Stimulated activated CD4-positive, alpha-beta T cell treated with anti-CD3 and anti-CD28 coated beads, Interleukin-12 subunit alpha, Interleukin-12 subunit beta, amount 100 ng/mL, for 4 hours (primary cell): Measurements from ENCODE around the gene ABCD1.
"Not testable (repeated sequence)": the region's sequence is repeated elsewhere in the genome, so short reads cannot be mapped to it uniquely, and the experiment has no call there.

Experiments used
- DNase-seq: peaks from one replicate; pipeline ENCODE4 v3.0.0-alpha.2; 2020

ABCD1 gene

GRCh38 chrX:153736071-153736820, 11.6 kb downstream of the ABCD1 start:
- no peak for DNase-seq

- no peak for DNase-seq
These were observed 12.3 kb downstream of the ABCD1 start for GRCh38 chrX:153736871-153737441.

GRCh38 chrX:153738056-153738605, 13.5 kb downstream of the ABCD1 start:
- no peak for DNase-seq

GRCh38 chrX:153739754-153740486, 15.3 kb downstream of the ABCD1 start:
- DNase-seq, result no peak

- no peak for DNase-seq
These were observed 16.1 kb downstream of the ABCD1 start for GRCh38 chrX:153740631-153741222.

- no peak for DNase-seq
These were observed 16.8 kb downstream of the ABCD1 start for GRCh38 chrX:153741446-153741845.

GRCh38 chrX:153742111-153742510, 17.5 kb downstream of the ABCD1 start:
- not testable (repeated sequence) for DNase-seq

GRCh38 chrX:153742796-153743467, 18.3 kb downstream of the ABCD1 start:
- DNase-seq, result not testable (repeated sequence)

- DNase-seq, result not testable (repeated sequence)
These were observed 19.0 kb downstream of the ABCD1 start for GRCh38 chrX:153743468-153744209.

GRCh38 chrX:153744210-153745066, 19.8 kb downstream of the ABCD1 start:
- DNase-seq, result no peak

GRCh38 chrX:153745067-153745433, 20.4 kb downstream of the ABCD1 start:
- DNase-seq, result not testable (repeated sequence)

GRCh38 chrX:153746359-153746758, 21.7 kb downstream of the ABCD1 start:
- no peak for DNase-seq

GRCh38 chrX:153746991-153747390, 22.3 kb downstream of the ABCD1 start:
- not testable (repeated sequence) for DNase-seq

GRCh38 chrX:153749017-153749416, 24.4 kb downstream of the ABCD1 start:
- DNase-seq, result not testable (repeated sequence)

- no peak for DNase-seq
These were observed 25.6 kb downstream of the ABCD1 start for GRCh38 chrX:153750127-153750774.

GRCh38 chrX:153755136-153755535, 30.5 kb downstream of the ABCD1 start:
- no peak for DNase-seq

- DNase-seq, result no peak
These were observed 37.2 kb downstream of the ABCD1 start for GRCh38 chrX:153761863-153762262.

- no peak for DNase-seq
These were observed 38.0 kb downstream of the ABCD1 start for GRCh38 chrX:153762626-153763173.

GRCh38 chrX:153763298-153763932, 38.8 kb downstream of the ABCD1 start:
- no peak for DNase-seq
